Measurements from ENCODE around the gene ARRB1.
"Not testable (repeated sequence)": the region's sequence is repeated elsewhere in the genome, so short reads cannot be mapped to it uniquely, and the experiment has no call there.

Gene ARRB1

DNA sequence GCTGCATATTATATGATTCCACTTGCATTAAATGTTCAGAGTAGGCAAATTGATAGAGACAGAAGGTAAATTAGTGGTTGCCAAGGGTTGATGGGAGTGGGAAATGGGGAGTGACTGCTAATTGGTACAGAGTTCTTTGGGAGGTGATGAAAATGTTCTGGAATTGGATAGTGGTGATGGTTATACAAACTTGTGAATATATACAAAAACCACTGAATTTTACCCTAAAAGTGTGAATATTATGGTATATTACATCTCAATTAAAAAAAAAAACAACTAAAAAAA, 52.5 kb downstream of the ARRB1 start:
- DNase-seq = no peak

GRCh38 chr11:75298191-75298975, 53.1 kb downstream of the ARRB1 start:
- no peak for DNase-seq

- no peak for DNase-seq
Measured at GRCh38 chr11:75293903-75294302, 57.6 kb downstream of the ARRB1 start.

DNA sequence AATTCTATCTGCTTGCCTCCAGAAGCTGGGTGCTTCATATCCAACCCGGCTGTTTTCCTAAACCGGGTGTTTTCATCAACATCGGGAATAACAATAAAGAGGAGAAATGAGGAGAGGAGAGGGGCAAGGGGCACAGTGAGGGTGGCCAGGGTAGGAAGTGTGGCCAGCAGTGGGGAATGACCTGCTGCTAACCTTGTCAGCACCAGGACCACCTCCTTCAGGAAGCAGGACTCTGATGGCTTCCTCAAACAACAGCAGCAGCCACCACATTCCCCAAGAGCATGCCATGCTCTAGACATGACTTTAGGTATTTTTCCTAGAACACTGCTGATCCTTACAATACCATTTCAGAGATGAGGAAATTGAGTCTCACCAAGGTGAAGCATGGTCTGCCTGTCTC, 58.5 kb downstream of the ARRB1 start:
- no peak for DNase-seq

- DNase-seq = no peak
Measured at GRCh38 chr11:75291741-75292140, 59.7 kb downstream of the ARRB1 start.

DNA sequence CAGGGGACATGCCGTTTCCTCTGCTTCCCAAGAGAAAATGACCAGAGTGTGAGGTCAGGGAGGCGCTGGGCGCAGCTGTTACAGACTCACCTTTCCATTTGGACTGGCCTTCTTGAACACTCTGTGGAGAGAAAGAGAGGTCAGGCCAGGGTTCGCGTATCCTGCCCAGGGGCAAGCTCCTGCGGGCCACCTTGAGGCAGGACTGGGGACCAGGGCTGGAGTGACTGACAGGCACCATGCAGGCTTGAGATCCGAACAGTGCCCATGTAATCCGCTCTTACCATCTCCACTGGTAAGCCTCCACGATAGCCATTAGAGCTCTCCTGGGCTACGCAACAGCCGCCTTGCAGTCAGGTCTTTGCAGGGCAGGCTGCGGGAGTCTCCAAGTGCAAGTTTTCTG, 61.5 kb downstream of the ARRB1 start:
- peak in 1 of 14 donors; percentile 36 for DNase-seq

GRCh38 chr11:75289511-75289760, 62.0 kb downstream of the ARRB1 start:
- no peak for DNase-seq

- no peak for DNase-seq
Measured at GRCh38 chr11:75287579-75287978, 63.9 kb downstream of the ARRB1 start.

GRCh38 chr11:75286826-75287465, 64.5 kb downstream of the ARRB1 start:
- DNase-seq = no peak

DNA sequence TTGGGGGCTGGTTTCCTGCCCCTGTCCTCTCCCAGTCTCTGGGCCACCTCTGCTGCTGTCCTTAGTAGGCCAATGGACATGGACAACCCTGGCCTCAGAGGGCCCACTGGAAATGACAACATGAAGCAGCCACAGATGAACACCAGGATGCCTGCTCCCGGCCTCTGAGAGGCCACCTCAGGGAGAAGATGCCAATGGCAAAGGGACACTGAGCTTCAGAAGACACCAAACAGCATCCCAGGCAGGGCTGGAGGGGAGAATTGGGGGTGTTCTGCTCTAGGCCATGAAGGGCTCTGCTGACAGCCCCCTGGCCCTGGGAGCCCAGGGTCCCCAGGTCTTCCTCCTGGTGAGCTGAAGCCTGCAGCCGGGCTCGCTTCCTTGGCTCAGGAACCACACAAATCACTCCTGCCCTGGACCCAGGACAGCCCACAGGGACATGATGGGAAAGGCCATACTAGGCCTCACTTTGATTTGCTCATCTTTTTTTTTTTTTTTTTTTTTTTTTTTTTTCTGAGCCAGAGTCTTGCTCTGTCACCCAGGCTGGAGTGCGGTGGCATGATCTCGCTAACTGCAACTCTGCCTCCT, 65.6 kb downstream of the ARRB1 start:
- DNase-seq = no peak

DNA sequence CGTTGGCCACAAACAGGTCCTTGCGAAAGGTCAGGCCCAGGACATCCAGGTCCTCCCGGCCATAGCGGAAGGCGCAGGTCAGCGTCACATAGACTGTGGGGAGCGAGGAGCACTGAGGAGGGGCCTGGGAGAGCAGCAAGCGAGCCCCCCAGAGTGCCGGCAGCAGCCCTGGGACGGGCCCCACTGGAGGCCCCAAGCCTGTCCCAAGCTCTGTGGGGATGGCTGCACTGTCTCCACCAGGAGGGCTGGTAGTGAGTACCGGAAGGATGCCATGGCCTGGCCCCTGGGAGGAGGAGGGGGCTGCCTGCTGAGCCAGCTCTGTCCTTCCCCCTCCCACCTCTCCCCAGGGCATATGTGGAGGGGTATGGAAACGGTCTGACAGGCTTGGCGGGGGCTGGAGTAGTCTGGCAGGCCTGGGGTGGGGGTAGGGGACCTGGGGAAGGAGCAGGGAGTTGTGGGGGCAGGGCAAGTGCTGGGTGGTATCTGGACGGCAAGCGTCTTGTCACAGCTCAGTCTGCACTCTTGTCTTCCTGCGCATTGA, 68.0 kb downstream of the ARRB1 start:
- DNase-seq = no peak

DNA sequence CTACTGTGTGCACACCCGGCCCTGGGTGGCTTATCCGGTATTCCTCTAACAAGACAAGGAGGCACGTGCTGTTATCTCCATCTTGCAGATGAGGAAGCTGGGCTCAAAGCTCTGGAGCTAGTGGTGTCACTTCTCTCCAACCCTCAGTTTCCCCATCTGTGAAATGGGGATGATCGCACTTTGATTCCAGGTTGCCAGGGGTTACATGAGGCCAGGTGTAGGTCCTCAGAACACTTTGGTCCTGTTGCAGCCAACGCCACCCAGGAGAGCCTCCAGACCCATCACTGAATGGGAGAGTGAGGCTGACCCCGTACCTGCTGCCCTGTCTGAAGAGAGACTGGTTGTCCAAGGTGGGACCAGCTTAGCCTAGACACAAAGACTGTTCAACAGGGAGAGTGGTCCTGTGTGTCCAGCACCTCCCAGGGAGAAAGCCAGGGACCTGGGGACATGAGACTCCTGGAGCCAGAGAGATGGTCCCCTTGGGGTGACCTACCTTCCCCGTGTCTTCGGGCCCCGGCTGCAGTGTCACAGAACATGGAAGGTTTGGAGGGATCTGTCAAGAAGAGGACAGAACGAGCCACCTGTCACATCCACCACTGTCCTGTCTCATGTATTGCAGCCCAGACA, 69.9 kb downstream of the ARRB1 start:
- no peak for DNase-seq

DNA sequence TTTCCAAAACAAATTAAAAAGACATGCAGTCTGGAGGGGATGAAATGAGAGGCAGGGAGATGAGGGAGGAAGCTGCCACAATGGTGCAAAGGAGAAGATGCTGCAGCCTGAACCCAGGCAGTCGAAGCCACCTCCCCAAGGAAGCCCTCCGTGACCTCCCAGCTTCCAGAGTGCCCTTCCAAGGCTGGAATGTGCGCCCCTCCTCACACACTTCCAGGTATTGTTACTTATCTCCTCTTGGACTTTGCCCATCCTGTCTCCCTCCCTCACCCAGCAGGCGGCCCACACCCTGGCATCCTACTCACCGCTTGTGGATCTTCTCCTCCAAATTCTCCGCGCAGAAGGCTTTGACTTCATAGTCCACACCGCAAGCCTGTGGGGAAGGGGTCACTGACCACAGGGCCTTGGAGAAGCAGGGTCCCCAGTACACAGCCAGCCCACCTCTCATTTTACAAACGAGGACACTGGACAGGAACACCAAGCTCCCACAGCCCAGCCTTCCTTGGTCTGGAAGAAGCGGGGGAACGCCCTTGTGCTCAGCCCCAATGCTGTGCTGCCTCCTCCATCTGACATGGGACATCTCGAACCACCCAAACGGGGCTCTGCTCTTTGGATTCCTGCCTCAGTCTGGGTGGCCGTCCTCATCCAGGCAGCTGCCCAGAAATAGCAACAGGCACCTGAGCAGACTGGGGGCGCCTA, 70.5 kb downstream of the ARRB1 start:
- DNase-seq = no peak

- DNase-seq = peak in 11 of 14 donors; percentile 21 to 75 (median 60)
Measured at GRCh38 chr11:75280227-75280701, 71.2 kb downstream of the ARRB1 start.

- DNase-seq = no peak
Measured at GRCh38 chr11:75279273-75279672, 72.2 kb downstream of the ARRB1 start.

- no peak for DNase-seq
Measured at GRCh38 chr11:75277991-75278790, 73.3 kb downstream of the ARRB1 start.

DNA sequence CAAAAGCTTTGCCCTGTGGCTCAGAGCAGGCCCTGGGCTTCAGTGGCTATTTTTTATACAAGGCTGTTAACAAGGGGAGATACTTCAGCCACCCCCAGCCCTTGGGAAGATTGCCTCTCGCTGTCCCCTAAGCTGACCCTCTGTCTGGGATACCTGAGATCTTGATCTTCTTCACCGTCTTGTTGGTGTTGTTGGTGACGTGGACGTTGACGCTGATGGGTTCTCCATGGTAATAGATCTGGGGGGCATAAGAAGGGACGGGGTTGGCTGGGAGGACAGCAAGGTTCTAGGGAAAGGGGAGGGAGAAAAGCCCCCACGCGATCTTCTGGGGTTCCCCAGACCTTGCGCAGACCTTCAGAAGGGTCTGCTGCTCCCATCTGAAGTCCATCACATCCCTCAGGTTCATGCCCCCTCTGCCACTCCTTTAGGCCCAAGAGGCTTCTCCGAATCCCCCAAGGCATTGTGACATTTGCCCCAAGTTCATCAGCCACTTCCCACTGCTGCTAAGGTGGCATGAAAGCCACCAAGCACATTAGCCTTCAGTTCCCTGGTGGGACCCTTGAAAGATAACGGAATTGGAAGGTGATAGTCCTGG, 74.2 kb downstream of the ARRB1 start:
- no peak for DNase-seq

- DNase-seq = no peak
Measured at GRCh38 chr11:75276686-75277085, 74.8 kb downstream of the ARRB1 start.

- no peak for DNase-seq
Measured at GRCh38 chr11:75276186-75276585, 75.3 kb downstream of the ARRB1 start.

DNA sequence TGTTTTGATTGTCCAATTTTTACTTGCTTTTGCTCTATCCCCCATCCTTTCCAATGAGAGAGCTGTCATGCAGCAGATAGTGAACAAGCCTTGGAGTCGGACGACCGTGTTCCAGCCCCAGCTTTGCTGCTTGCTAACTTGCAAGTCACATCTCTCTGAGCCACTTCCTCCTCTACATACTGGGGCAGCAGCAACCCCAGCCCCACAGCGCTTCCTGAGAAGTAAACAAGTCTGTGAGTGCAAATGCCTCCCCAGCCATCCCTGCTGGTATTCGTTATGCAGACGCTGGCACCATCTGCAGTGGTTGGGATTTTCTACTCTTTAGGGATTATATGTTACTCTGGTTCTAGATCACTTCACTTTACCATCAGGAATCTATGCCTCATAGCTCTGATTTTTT, 75.9 kb downstream of the ARRB1 start:
- DNase-seq = peak in 2 of 14 donors; percentile 28 to 29

GRCh38 chr11:75274716-75275115, 76.7 kb downstream of the ARRB1 start:
- not testable (repeated sequence) for DNase-seq

Measured in C1 segment of cervical spinal cord (tissue), 14 donors.